Measurements from ENCODE around the gene GPC5.

Gene GPC5

DNA sequence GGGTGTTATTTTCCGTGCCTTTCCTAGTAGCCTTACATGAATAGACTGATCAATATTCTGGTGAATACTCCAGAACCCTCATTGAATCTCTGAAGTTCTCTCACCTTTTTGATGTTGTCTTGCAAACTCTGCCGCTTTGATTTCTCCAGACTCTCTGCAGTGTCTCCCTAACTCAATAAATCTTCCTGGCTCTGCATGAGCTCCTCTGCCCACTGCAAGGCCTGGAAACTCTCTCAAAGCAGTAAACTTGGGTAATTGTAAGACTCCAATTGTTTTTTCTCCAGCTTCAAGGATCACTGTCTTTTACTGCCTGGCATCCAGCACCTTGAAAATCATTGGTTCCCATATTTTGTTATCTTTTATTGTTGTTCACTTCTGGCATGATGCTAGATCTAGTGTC is 198.4 kb downstream of the GPC5 start:
- DNase-seq: no peak

DNA sequence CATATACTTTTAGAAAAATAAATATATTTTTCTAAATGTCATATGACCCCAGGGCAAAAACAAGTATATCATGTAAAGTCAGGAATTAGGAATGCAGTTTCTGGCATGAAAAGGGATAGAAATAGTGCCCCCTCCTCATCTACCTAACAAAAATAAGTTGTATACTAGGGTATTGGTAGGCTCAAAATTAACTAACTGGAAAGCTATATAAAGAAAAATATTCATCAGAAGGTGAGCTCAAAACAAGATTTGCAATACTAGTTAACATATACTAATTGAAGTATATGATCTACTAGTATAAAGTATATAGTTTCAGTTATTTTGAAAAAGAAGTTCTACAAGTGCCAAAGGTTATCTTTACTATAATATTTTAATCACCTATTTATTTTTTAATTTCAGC is 200.2 kb downstream of the GPC5 start:
- no peak for DNase-seq

DNA sequence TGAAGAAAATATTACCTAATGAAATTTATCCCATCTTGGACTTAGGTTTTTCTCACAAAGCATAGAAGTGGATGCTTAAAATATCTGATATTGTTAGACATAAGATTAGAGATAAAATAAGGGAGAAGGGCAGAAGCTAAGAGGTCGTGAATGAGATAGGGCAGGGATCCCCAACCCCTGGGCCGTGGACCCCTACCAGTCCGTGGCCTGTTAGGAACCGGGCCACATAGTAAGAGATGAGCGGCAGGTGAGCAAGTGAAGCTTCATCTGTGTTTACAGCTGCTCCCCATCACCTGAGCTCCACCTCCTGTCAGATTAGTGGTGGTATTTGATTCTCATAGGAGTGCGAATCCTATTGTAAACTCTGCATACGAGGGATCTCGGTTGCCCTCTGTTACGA is 202.9 kb downstream of the GPC5 start:
- no peak for DNase-seq

- DNase-seq: no peak
Measured at GRCh38 chr13:91601807-91602206, 203.4 kb downstream of the GPC5 start.

DNA sequence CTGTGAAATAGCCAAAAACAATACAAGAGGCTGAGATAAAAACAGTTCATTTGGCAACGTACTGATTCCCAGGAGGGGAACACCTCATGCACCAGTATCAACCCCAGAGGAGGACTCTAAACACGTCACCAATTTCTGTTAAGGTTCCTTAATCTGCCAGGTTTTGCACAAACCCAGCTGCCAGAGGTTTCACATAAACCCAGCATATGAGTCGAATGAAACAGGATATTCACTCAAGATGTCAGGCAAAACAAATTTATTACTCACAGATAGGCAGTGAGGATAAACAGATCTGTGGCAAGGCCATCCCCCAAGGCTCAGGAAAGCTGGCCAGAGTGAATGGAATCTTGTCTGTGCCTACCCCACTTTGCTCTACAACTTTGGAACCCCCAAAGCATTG is 210.9 kb downstream of the GPC5 start:
- no peak for DNase-seq

GRCh38 chr13:91618315-91618714 is 219.9 kb downstream of the GPC5 start:
- DNase-seq: no peak

DNA sequence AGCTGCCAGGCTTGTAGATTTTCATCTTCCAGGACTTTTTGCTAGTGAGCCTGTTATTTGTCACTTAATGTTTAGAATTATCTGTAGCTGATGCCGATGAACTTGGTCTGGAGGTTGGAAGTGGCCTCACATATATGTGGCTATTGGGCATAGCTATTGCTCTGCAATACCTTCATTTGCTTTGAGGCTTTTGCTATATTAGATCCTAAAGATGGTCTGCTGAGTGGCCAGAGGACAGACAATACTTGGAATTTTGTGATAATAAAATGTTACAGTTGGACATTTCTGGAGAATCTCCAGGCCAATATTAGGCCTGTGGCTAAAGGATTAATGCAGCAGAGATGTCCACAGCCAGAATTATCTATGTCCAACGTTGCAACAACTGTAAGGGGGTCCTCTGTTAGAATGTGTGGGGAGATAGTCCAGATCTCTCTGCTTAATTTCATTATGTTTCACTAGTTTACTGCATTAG is 222.3 kb downstream of the GPC5 start:
- DNase-seq: no peak

- DNase-seq: no peak
Measured at GRCh38 chr13:91621161-91621560, 222.7 kb downstream of the GPC5 start.

GRCh38 chr13:91621963-91622362 is 223.5 kb downstream of the GPC5 start:
- DNase-seq: no peak

DNA sequence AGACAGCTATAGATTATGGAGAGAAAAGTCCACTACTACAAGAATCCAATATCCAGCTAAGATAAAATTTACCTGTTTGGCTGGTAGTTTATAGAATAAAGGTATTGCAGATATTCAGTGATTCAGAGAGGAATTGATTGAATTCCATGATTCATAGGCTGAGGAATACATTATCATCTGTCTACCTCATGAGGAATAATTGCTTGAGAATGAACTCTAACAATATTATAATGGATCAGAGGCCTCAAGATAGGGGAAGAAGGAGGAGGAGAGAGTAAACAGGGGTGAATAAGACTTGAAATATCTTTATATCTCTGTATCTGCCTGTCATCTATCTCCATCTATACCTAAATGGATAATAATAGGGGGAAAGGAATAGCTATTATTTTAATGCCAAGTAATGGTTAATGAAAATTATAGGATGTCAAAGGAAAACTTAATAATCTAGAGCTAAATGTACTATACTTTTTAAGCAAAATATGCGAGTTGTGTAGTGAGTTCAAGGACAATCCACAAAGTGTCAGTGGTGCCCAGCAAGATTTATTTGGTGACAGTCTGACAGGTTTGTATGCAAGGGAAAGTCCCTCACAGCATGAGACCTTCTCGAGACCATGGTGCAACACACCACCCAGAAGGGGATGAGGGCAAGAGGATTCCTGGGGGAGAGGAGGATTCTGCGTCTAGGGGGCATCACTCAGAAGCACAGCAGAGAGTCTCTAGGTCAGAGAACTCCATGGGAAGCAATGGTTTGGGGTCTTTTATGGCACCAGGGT is 224.5 kb downstream of the GPC5 start:
- DNase-seq: no peak

DNA sequence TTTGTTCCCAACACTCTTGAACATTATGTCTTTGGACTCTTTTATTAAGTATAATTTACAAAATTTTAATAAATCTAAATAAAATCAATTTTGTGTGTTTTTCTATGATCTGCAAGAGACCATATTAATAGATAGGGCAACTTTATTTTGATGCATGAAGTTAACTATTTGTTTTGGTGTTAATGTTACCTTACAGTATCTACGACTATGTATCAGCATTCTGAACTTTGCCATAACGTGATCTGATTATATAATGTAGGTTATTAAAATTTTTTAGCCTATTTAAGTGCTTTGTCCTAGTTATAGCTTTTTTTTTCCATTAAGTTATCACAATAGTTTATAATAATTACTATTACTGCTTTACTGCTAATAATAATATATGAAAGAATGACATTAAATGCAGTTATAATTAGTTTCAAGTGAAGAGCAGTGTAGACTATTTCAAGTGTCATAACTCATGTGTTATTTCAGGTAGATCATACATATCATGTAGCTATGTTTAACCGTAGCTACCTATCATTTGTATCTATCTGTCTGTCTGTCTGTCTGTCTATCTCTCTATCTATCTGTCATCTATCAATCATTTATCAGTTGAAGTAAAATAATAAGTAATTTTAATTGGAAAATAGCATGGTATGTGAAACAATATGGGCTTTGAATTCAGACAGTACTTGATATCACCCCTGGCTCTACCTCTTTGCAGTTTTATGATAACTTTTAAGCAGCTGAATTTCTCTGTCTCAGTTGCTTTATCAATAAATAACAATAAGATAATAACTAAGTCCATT is 229.7 kb downstream of the GPC5 start:
- no peak for DNase-seq

DNA sequence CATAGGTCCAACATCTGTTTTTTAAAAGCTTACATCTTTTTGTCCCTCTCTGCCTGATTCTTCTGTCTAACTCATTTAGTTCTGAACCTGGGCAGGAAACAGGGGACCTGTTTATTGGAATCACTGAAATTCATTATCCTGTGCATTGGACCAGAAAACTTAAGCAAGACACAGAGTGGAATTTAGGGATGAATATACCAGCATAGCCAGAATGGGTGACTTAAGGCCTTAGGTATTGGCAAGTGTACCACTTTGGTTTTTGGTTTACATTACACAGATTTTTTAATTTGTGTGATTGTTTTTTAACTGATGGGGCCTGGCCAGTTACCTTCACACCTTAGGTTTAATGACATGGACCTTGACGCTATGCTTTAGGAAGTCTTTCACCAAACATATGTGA is 232.5 kb downstream of the GPC5 start:
- no peak for DNase-seq

DNA sequence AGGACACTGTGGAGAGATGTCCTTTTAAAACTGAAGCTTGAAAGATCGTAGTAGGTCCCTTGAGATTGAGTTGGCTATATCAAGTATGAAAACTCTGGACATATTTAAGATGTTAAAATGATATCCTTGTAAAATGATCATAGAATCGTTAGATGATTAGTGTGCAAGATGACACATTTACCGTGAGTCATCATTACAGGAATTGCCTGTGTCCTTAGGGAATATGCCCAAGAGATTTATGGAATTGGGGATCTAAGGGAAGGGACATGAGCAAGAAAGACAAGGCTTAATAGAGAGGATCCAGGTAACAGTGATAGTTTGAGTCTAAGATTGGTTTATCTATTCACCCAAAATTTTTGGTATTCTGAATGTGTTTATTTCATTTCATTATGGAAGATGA is 233.7 kb downstream of the GPC5 start:
- DNase-seq: no peak

GRCh38 chr13:91639330-91639729 is 240.9 kb downstream of the GPC5 start:
- DNase-seq: no peak

DNA sequence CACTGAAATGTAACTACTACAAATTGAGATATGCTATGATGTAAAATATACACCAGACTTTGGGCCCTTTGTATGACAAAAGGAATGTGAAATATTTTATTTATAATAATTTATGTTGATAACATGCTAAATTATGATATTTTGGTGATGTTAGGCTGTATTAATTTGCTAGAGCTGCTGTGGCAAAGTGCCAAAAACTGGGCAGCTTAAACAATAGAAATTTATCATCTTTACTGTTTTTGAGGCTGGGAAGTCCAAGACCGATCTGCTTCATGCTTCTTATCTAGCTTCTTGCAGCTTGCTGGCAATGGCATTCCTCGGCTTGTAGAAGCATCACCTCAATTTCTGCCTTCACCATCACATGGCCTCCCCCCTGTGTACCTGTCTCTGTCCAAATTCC is 245.0 kb downstream of the GPC5 start:
- DNase-seq: no peak

DNA sequence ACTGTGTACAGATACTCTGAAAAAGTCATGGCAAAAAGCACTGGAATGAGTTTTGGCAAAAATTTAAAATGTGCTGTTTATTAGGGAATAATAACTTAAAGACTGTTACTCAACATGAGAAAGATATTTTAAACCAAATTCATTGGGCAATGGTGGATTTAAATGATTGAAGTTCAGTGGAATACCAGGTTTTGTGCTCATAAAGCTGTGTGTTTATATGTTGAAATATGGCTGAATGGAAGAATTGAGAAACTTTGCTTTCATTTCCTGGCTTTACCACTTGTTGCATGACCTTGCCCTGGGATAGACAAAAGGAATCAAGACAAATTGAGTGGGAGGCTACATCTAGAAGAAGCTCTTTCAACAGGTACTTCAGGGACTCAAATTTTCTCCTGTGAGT is 246.4 kb downstream of the GPC5 start:
- no peak for DNase-seq

DNA sequence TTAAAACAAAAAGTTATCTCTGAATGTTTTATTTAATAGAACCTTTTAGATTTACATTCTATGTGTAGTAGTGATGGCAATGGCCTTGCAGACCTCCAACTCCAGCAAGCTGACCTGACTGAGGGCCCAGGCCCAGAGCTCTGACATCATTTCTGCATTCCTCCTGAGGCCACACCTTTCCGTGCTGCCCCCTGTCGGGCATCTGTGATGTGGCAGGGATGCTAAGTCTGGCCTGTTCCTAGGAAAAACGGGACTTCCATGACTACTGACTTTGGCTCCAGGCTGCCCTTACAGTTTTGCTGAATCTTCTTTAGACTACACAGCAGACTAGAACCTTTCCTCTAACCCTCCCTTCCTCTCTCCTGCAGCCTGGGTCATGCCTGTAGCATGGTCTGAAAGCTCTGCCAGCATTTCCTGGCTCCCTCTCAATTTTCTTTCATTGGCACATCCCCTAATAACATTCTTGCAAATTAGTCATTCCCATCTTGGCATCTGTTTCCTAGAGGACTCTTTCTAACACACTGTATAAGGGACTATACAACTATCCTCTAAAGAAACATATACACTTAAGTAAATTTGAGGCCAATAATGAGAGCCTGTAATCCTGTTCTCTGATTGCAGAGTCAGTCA is 249.1 kb downstream of the GPC5 start:
- no peak for DNase-seq

- DNase-seq: no peak
Measured at GRCh38 chr13:91648012-91648411, 249.6 kb downstream of the GPC5 start.

DNA sequence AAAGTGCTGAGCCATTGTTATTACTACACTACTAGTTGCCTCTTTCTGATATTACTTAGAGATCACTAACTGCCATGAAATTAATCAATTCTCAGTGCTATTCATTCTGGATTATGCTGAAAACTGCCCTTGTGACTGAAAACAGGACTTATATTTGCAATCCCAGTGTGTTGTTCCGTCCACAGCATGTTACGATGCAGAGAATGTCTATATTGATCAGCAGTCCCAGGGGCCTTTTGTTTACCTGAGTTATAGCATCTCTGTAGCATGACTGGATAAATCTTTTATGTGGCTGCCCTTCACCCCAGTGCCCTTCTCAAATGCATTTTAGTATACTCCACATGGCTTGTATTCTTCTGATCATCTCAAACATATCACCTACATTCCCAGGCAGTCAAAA is 251.0 kb downstream of the GPC5 start:
- DNase-seq: no peak

DNA sequence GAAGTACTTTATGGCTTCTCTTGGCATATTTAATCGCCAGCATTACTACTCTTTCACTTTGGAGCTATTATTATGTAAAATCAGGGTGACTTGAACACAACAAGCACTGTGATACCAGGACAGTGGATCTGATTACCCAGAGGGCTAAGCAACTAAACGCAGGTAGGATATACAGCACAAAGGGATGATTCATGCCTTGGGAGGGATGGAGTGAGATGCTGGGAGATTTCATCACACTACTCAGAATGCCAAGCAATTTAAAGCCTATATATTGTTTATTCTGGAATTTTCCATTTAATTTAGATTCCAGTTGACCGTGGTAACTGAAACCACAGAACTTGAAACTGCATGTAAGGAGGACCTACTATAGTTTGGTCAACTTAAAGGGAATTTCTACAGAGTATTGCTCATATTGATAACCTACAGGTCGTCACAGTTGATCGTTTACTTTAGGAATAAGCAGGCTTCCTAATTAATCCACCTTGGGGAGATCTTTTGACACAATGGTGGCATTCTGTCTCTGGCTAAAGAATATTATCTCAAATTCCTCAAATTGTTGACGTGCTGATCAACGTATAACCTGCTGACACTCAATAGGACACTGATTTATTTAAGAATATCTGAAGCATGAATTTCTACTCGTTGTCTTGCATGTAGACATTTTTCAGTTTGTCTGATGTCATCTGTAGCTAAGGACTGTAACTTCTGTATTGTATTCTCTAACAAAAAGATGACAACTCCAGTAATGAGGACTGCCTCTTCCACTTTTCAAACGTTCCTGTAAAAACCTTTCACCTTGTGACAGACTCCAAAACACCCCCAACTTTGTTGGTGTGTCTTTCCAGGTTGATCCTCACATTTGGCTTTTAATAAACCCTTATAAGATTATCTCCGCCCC is 254.2 kb downstream of the GPC5 start:
- no peak for DNase-seq

DNA sequence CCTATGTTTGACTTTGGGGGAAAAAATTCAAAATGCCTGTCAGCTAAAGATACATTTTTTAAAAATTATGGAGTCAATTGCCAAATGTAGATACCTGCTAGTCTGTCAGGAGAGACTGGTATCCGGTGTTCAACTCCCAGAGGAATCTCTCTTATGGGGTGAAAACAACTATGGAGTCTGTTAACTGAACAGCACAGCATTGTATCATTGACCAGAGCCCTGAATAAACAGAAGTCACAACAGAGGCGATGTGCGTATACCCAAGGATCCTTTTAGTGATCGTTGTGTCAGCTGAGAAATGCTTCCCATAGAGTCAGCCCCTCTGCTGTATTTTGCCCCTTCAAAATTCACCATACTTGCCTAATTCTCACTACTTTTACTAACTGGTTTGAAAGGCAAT is 257.3 kb downstream of the GPC5 start:
- DNase-seq: no peak

DNA sequence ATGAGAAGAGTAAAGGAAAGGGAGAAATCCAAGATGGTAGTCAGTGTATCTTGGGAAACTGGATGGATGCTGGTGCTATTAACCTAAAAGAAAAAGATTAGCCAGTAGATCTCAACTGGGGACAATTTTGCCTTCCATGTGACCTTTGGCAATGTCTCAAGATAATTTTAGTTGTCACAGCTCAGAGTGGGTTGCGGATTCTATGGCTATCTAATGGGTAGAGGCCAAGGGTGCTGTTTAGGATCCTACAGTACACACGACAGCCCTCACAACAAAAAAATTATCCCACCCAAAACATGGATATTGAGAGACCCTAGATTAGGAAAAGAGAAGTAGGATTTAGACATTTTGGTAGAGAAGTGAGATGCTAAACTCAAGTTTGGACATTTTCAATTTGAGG is 258.9 kb downstream of the GPC5 start:
- DNase-seq: no peak

Data from NCI-H510A treated with DMSO at 0.1 percent for 48 hours (cell line).